HCT116 (cell line): ENCODE data around the gene EFCAB8. TPM values are rescaled to one million over a fixed set of nuclear protein-coding genes. Genes with fewer than 3 reads are reported as not detected.

Experiments used
- ATAC-seq: fragments of 200-7000 bp; cut with Tn5 transposase; 2 replicates; pipeline ENCODE4 v1.9.1; 2020; ENCODE audit warnings: mild to moderate bottlenecking, moderate library complexity
- BruUV-seq: library from RNA; stranded (reverse); fragments of 400-500 nt; replicated peaks from 2 replicates; lab custom pipeline; 2021; lab: Mats Ljungman, UMichigan
- CTCF ChIA-PET: fragments of 300-600 bp; sonication (Branson Sonifier 250); formaldehyde crosslinking; loops from one replicate; lab custom pipeline; 2021; ENCODE audit warnings: antibody characterized with exemption; lab: Charles Lee
- POLR2A ChIA-PET: fragments of 300-600, 350-600 bp; sonication (Branson Sonifier 250); formaldehyde crosslinking; loops from one replicate; lab custom pipeline; 2021; ENCODE audit warnings: antibody characterized with exemption; lab: Charles Lee
- RAD21 ChIA-PET, 2 experiments: fragments of 300-600 bp; sonication (Branson Sonifier 250); formaldehyde crosslinking; loops; one replicate each; lab custom pipeline; 2023; ENCODE audit warnings: low total read pairs in 2 of 2; ENCODE audit not compliant: uncharacterized antibody in 2 of 2, unreplicated experiment in 2 of 2, low non-redundant PET in 1 of 2; lab: Charles Lee
- DNase-seq: peaks from one replicate; pipeline ENCODE4 v3.0.0-alpha.2; 2010; ENCODE audit warnings: low read depth, low spot score
- H2AFZ ChIP-seq: fragments of 200-600 bp; shearing (Covaris generic), sonication (generic); 2 replicates; pipeline ENCODE4 v1.6.1; 2017; ENCODE audit warnings: low read depth, mixed run types, mixed read lengths, antibody characterized with exemption, low read length; ENCODE audit not compliant: poor library complexity, severe bottlenecking
- H3K27ac ChIP-seq: 2 replicates; pipeline ENCODE4 v1.5.1; 2012; ENCODE audit warnings: low read depth, low read length
- H3K27me3 ChIP-seq: fragments of 200-600 bp; sonication (generic); 2 replicates; pipeline ENCODE4 v1.6.1; 2016; ENCODE audit warnings: mixed run types, low read length, mixed read lengths; ENCODE audit not compliant: insufficient read depth
- H3K36me3 ChIP-seq, 2 experiments: fragments of 200-500 bp in 1 of 2; fragments of 200-600 bp in 1 of 2; sonication (Bioruptor generic) in 1 of 2; sonication (generic) in 1 of 2; 2 replicates each; pipeline versions ENCODE4 v1.5.1 to v1.6.1; 2014 to 2016; ENCODE audit warnings: low read length in 2 of 2, inconsistent platforms in 1 of 2, mixed read lengths in 1 of 2, mixed run types in 1 of 2; ENCODE audit not compliant: insufficient read depth in 2 of 2, control insufficient read depth in 1 of 2
- H3K4me1 ChIP-seq, 2 experiments: fragments of 200-600 bp in 1 of 2; sonication (generic) in 1 of 2; 2 replicates each; pipeline versions ENCODE4 v1.5.1 to v1.6.1; 2012 to 2017; ENCODE audit warnings: low read length in 2 of 2, inconsistent platforms in 1 of 2, mild to moderate bottlenecking in 1 of 2, mixed read lengths in 1 of 2, mixed run types in 1 of 2, moderate library complexity in 1 of 2; ENCODE audit not compliant: insufficient read depth in 2 of 2, control insufficient read depth in 1 of 2
- H3K4me2 ChIP-seq: fragments of 200-600 bp; sonication (generic); 2 replicates; pipeline ENCODE4 v1.6.1; 2017; ENCODE audit warnings: mixed run types, low read length, mixed read lengths
- H3K4me3 ChIP-seq, 2 experiments: fragments of 200-600 bp in 1 of 2; sonication (generic) in 1 of 2; replicated peaks in 1 of 2; 2 replicates each; pipeline ENCODE4 v1.5.1; 2011 to 2016; ENCODE audit warnings: low read length in 2 of 2, control low read depth in 1 of 2, low read depth in 1 of 2, mild to moderate bottlenecking in 1 of 2, mixed read lengths in 1 of 2, mixed run types in 1 of 2
- H3K79me2 ChIP-seq: fragments of 200-600 bp; sonication (generic); 2 replicates; pipeline ENCODE4 v1.6.1; 2017; ENCODE audit warnings: mild to moderate bottlenecking, mixed run types, low read length, moderate library complexity, mixed read lengths; ENCODE audit not compliant: insufficient read depth
- H3K9ac ChIP-seq: fragments of 200-600 bp; sonication (generic); 2 replicates; pipeline ENCODE4 v1.6.1; 2016; ENCODE audit warnings: low read length, mixed read lengths
- H3K9me2 ChIP-seq: fragments of 200-600 bp; sonication (generic), shearing (Covaris generic); 2 replicates; pipeline ENCODE4 v1.6.1; 2017; ENCODE audit warnings: mixed run types, mild to moderate bottlenecking, moderate library complexity; ENCODE audit not compliant: insufficient read depth
- H3K9me3 ChIP-seq, 2 experiments: fragments of 200-500 bp in 1 of 2; fragments of 200-600 bp in 1 of 2; sonication (Bioruptor generic) in 1 of 2; sonication (generic) in 1 of 2; 2 replicates each; pipeline ENCODE4 v1.6.1; 2014 to 2017; ENCODE audit warnings: low read length in 2 of 2, mixed read lengths in 2 of 2, inconsistent platforms in 1 of 2, low read depth in 1 of 2, mild to moderate bottlenecking in 1 of 2, mixed run types in 1 of 2, moderate library complexity in 1 of 2; ENCODE audit not compliant: control insufficient read depth in 1 of 2, insufficient read depth in 1 of 2
- H4K20me1 ChIP-seq: fragments of 200-600 bp; sonication (generic), shearing (Covaris generic); 2 replicates; pipeline ENCODE4 v1.6.1; 2017; ENCODE audit warnings: mixed run types, mild to moderate bottlenecking, moderate library complexity; ENCODE audit not compliant: insufficient read depth
- CBX3 ChIP-seq: IDR thresholded peaks from 2 replicates; pipeline ENCODE4 v1.6.1; 2012; ENCODE audit warnings: low read depth
- CEBPB ChIP-seq: IDR thresholded peaks from 2 replicates; pipeline ENCODE4 v1.6.1; 2012; ENCODE audit warnings: low read depth
- EGR1 ChIP-seq: IDR thresholded peaks from 2 replicates; pipeline ENCODE4 v1.6.1; 2012; ENCODE audit warnings: low read depth
- EZH2phosphoT487 ChIP-seq: fragments of 200-600 bp; IDR thresholded peaks from 2 replicates; pipeline ENCODE4 v1.6.1; 2018; ENCODE audit warnings: antibody characterized with exemption, borderline replicate concordance
- FOSL1 ChIP-seq: IDR thresholded peaks from 2 replicates; pipeline ENCODE4 v1.6.1; 2012; ENCODE audit warnings: low read depth
- JUND ChIP-seq: IDR thresholded peaks from 2 replicates; pipeline ENCODE4 v1.6.1; 2012
- POLR2A ChIP-seq: IDR thresholded peaks from 2 replicates; pipeline ENCODE4 v1.7.0; 2011; ENCODE audit warnings: borderline replicate concordance; ENCODE audit not compliant: insufficient read depth, insufficient read length; ENCODE audit errors: extremely low read depth
- POLR2AphosphoS5 ChIP-seq: IDR thresholded peaks from 2 replicates; pipeline ENCODE4 v1.6.1; 2011; ENCODE audit warnings: mild to moderate bottlenecking, low read depth, low read length, moderate library complexity
- RAD21 ChIP-seq: IDR thresholded peaks from 2 replicates; pipeline ENCODE4 v1.6.1; 2012; ENCODE audit warnings: low read depth, mild to moderate bottlenecking
- SIN3A ChIP-seq: IDR thresholded peaks from 2 replicates; pipeline ENCODE4 v1.6.1; 2012; ENCODE audit warnings: low read depth
- SP1 ChIP-seq: IDR thresholded peaks from 2 replicates; pipeline ENCODE4 v1.6.1; 2012; ENCODE audit warnings: low read depth
- SRF ChIP-seq: IDR thresholded peaks from 2 replicates; pipeline ENCODE4 v1.6.1; 2012; ENCODE audit warnings: low read depth
- TCF7L2 ChIP-seq: IDR thresholded peaks from 2 replicates; pipeline ENCODE4 v1.7.0; 2011; ENCODE audit warnings: borderline replicate concordance, inconsistent platforms; ENCODE audit not compliant: insufficient read depth, insufficient read length; ENCODE audit errors: extremely low read depth
- YY1 ChIP-seq: IDR thresholded peaks from 2 replicates; pipeline ENCODE4 v1.6.1; 2011; ENCODE audit warnings: low read length, low read depth, moderate library complexity, mild to moderate bottlenecking; ENCODE audit not compliant: insufficient replicate concordance; ENCODE audit errors: extremely low read depth
- ZNF274 ChIP-seq: fragments of 200-500 bp; sonication (Bioruptor generic); IDR thresholded peaks from 2 replicates; pipeline ENCODE4 v1.6.1; 2014; ENCODE audit warnings: mild to moderate bottlenecking, low read depth, low read length, inconsistent platforms
- intact Hi-C: fragments of 100-400 bp; cut with micrococcal nuclease; formaldehyde crosslinking; loops from 2 replicates; pipeline ENCODE4 v1.10.0; 2022
- total RNA-seq: library from RNA; stranded (reverse); gene quantifications from one replicate; pipeline ENCODE4 v1.2.1, GENCODE V29; 2021; ENCODE audit not compliant: unreplicated experiment
- TF ChIP-seq, protein P1 (sequence below): IDR thresholded peaks from 2 replicates; pipeline ENCODE4 v1.6.1; 2011; ENCODE audit warnings: mild to moderate bottlenecking, low read length, moderate library complexity; ENCODE audit not compliant: insufficient replicate concordance; ENCODE audit errors: extremely low read depth
- TF ChIP-seq, protein P2 (sequence below): IDR thresholded peaks from 2 replicates; pipeline ENCODE4 v1.6.1; 2012
- TF ChIP-seq, protein P3 (sequence below): IDR thresholded peaks from 2 replicates; pipeline ENCODE4 v1.6.1; 2012

The EFCAB8 gene
- total RNA-seq, 1 experiment from 2014 or later = 0.42 TPM

DNA sequence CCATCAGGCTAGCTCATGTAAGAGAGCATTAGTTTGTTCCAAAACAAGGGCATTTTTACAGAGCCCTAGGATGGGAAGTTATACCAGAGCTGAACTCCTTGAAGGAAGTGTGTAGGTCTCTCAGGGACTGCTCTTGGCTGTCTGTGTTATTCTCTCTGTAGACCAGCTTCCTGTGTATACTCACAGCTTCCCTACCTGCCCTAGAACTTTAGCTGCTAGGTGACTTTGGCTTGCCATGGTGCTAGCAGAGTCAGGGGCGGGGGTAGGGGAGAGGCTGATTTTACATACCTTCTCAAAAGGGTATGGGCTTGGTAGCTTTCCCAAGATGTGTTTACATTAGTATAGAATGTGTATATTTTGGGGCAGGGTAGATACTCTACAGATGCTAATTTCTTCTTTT, 21.6 kb upstream of the EFCAB8 start:
- POLR2A ChIA-PET = no interaction called here
- Histone ChIP-seq H3K4me1 (no peaks in the 10 kb centered on the region), H3K9me2 (no peaks in the 10 kb centered on the region), H3K4me3 (no peak overlapping the region), H3K36me3 (peaks cover 53 to 60% of the 10 kb centered on the region in 2 experiments), H3K27me3 (no peaks in the 10 kb centered on the region), H2AFZ (no peak overlapping the region), H3K9ac (no peak overlapping the region), H3K27ac (no peak overlapping the region), H3K79me2 (peaks cover 82% of the 10 kb centered on the region), H3K9me3 (no peaks in the 10 kb centered on the region), H3K4me2 (no peak overlapping the region), H4K20me1 (no peaks in the 10 kb centered on the region; the same call in 1 of the 2 replicates)
- ATAC-seq (no peak), DNase-seq (no peak)
- RAD21 ChIA-PET = no interaction called here
- no TSS peak for BruUV-seq
- TF ChIP-seq JUND (no peak), CEBPB (no peak), SRF (no peak), RAD21 (no peak), ZNF274 (no peak), CBX3 (no peak), YY1 (no peak), POLR2A (no peak), SP1 (no peak), TCF7L2 (no peak), SIN3A (no peak), FOSL1 (no peak), POLR2AphosphoS5 (no peak), EZH2phosphoT487 (no peak), EGR1 (no peak)
- TF ChIP-seq, protein P1, sequence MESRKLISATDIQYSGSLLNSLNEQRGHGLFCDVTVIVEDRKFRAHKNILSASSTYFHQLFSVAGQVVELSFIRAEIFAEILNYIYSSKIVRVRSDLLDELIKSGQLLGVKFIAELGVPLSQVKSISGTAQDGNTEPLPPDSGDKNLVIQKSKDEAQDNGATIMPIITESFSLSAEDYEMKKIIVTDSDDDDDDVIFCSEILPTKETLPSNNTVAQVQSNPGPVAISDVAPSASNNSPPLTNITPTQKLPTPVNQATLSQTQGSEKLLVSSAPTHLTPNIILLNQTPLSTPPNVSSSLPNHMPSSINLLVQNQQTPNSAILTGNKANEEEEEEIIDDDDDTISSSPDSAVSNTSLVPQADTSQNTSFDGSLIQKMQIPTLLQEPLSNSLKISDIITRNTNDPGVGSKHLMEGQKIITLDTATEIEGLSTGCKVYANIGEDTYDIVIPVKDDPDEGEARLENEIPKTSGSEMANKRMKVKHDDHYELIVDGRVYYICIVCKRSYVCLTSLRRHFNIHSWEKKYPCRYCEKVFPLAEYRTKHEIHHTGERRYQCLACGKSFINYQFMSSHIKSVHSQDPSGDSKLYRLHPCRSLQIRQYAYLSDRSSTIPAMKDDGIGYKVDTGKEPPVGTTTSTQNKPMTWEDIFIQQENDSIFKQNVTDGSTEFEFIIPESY = no peak
- TF ChIP-seq, protein P2, sequence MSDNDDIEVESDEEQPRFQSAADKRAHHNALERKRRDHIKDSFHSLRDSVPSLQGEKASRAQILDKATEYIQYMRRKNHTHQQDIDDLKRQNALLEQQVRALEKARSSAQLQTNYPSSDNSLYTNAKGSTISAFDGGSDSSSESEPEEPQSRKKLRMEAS = no peak
- TF ChIP-seq, protein P3, sequence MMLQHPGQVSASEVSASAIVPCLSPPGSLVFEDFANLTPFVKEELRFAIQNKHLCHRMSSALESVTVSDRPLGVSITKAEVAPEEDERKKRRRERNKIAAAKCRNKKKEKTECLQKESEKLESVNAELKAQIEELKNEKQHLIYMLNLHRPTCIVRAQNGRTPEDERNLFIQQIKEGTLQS = no peak
- CTCF ChIA-PET = no interaction called here
- intact Hi-C loops = no loop called here
